Left lobe of liver (tissue), 2 donors: ENCODE data around the gene OSBPL10. TPM values are rescaled to one million over a fixed set of nuclear protein-coding genes. Genes with fewer than 3 reads are reported as not detected.
"Not testable (repeated sequence)": the region's sequence is repeated elsewhere in the genome, so short reads cannot be mapped to it uniquely, and the experiment has no call there.

Source experiments
- ATAC-seq: fragments of 200-7000 bp; cut with Tn5 transposase; one replicate; pipeline ENCODE4 v1.9.1; 2020; ENCODE audit warnings: mild to moderate bottlenecking, moderate library complexity
- DNase-seq: peaks from one replicate; pipeline ENCODE4 v3.0.0-alpha.2; 2020; ENCODE audit warnings: low spot score
- total RNA-seq: library from RNA; stranded (reverse); gene quantifications from one replicate; pipeline ENCODE4 v1.2.1, GENCODE V29; 2021
- donor health status: DM: no; HTN: no; CAD: no; lungs with moderate emphysema.
- donor health status: DM: no; HTN: yes; CAD: no.

Gene OSBPL10
- total RNA-seq, 1 donor from 2014 or later: 3.2 TPM

DNA sequence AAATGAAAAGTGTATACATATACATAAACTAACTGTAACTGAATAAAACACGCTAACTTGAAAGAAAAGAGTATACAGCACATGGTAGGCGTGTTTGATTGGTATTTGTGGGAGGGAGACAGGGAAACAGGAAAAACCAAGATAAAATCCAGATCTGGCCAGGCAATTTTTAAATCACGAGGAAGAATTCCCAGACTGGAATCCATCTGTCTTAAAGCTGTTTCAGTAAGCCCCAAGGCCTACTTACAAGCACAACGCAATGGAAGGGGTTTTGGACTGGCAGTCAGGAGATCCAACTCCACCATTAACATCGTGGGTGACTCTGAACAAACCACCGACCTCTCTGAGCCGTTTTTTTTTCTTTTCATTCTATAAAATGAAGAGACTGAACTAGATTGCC lies 195.8 kb downstream of the OSBPL10 start:
- DNase-seq: no peak
- ATAC-seq: no peak

DNA sequence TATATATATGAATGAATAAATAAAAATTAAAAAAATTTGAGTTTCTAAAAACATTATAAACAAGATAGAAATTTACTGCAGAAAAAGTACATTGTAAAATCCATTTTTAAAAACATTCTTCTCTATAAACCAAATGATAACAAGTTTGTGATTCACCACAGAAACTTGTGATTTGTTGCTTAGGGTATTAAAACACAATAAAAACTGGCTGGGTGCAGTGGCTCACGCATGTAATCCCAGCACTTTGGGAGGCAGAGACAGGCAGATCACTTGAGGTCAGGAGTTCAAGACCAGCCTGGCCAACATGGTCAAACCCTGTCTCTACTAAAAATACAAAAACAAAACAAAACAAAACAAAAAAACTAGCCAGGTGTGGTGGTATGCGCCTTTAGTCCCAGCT lies 197.2 kb downstream of the OSBPL10 start:
- ATAC-seq: not testable (repeated sequence)

DNA sequence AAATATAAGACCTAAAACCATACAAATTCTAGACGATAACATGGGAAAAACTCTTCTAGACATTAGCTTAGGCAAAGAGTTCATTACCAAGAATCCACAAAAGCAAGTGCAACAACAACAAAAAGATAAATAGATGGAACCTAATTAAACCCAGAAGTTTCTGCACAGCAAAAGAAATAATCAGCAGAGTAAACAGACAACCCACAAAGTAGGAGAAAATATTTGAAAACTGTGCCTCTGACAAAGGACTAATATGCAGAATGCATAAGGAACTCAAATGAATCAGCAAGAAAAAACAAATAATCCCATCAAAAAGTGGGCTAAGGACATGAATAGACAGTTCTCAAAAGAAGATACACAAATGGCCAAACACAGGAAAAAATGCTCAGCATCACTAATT lies 198.8 kb downstream of the OSBPL10 start:
- not testable (repeated sequence) for DNase-seq, ATAC-seq

More for the DNA sequence above, 197.2 kb downstream of the OSBPL10 start:
- DNase-seq: not testable (repeated sequence)

DNA sequence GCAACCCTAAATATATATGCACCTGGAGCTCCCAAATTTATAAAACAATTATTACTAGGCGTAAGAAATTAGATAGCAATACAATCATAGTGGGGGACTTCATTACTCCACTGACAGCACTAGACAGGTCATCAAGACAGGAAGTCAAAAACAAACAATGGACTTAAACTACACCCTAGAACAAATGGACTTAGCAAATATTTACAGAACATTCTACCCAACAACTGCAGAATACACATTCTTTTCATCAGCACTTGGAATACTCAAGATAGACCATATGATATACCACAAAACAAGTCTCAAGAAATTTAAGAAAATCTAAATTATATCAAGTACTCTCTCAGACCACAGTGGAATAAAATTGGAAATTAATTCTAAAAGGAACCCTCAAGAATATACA lies 201.5 kb downstream of the OSBPL10 start:
- ATAC-seq: no peak
- DNase-seq: no peak

DNA sequence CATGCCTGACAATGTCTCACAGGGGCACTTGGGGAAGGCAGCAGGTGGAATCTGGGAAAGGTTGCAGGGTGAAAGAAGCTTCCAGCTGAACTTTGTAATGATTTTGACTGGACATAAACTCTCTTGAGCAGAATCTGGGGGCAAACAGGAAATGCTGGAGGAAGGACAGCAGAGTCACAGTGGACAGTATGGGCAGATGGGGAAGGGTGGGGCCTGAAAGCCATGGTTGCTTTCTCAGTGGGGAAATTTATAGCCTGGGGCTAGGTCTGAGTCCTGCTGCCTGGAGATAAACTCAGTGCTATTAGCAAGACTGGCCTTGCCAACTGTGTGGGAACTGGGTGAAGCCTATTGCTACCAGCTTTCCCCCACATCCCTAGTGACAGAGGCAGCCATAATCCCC lies 203.2 kb downstream of the OSBPL10 start:
- DNase-seq (no peak), ATAC-seq (no peak)

DNA sequence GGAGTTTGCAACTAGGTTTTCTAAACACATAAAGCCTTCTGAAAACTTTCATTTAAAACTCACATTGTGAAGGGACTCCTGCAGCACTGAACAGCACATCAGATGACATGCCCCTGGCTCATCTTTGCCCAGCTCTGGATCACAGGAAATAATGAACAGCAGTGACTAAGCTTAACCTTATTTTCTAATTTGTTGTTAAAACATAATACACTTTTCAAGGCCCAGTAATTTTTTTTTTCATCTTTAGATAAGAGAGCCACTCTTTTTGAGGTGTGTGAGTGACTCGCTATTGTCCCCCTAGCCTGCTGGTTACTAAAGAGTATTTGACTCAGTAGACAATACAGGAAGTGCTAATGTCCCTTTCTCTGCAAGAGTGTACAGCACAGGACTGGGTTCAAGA lies 204.0 kb downstream of the OSBPL10 start:
- DNase-seq (no peak), ATAC-seq (no peak)

DNA sequence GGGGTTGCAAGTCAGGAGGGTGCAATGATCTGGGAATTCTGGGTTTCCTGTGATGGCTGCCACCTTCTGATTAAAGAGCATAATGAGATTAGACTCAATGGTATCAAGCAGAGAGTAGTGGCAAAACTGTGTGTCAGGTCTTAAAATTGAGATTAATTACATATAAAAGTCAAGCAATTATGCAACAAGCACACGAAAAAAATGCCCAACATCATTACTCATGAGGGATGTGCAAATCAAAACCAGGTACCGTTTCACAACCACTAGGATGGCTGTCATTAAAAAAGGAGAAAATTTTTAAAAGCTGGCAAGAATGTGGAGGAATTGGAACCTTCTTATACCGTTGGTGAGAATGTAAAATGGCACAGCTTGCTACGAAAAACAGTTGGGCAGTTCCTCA lies 205.0 kb downstream of the OSBPL10 start:
- DNase-seq: no peak
- no peak for ATAC-seq

DNA sequence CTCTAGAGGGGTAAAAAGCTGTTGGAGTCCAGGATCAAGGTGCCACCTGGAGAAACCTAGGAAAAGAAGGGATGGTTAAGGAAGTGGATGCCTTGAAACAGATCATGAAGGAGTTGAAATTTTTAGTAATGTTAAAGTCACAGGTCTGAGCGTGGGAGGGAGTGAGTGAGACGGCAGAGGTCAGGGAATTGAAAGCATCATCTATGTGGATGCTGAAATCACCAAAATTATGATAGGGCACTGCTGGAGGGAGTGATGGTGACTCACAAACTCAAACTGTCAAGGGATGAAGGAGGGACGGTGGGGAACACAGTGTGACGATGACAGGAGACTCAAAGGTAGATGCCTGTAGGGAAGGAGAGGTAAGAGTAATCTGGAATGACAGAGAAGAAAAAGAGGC lies 205.7 kb downstream of the OSBPL10 start:
- ATAC-seq: no peak
- no peak for DNase-seq

DNA sequence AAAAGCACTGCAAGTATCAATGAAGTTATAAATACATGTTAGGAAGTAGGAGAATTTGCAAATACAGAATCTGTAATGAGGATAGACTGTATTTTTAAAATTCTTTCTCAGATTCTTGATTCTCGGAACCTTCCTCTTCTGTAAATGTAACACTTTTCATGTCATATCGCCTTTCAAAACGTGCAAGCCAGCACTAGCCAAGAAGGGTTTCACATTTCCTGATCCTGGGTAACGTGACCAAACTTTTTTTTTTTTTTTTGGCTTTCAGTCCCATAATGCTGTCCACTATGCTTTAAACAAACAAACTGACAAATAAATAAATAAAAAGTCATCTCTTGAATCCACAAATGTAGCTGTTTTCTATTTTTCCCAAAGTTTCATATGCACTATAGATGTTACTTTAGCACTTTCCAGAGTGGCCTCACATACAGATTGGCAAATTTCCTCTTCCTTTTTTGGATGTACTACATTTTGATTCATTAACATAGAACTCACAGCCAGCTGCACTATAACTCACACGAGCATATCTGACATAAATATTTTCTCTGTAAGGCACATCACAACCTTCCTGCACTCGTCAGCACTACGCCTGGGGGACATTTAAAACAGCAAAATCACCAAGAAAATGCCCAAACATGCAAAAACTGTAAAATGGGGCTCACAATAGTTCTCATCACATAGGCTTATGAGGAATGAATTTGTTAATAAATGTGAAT lies 208.1 kb downstream of the OSBPL10 start:
- no peak for DNase-seq

DNA sequence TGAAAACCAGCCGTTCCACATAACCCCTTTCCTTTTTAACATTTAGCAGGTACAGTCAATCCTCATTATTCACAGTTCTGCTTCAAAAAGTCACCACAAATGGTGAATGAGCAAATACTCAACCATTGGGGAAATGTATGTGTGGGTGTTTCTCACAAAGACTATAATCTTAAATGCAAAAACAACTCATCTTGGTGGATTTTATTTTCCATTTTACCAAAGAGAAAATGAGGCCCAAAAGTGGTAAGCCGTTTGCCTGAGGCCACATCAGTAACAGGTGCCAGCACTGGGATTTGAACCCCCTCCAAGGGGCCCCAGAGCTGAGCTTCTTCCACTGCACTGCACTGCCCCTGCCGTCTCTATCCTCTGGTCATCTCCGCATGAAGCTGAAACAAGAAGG lies 208.8 kb downstream of the OSBPL10 start:
- no peak for DNase-seq
- ATAC-seq: no peak

More for the DNA sequence above, 208.1 kb downstream of the OSBPL10 start:
- ATAC-seq: no peak

DNA sequence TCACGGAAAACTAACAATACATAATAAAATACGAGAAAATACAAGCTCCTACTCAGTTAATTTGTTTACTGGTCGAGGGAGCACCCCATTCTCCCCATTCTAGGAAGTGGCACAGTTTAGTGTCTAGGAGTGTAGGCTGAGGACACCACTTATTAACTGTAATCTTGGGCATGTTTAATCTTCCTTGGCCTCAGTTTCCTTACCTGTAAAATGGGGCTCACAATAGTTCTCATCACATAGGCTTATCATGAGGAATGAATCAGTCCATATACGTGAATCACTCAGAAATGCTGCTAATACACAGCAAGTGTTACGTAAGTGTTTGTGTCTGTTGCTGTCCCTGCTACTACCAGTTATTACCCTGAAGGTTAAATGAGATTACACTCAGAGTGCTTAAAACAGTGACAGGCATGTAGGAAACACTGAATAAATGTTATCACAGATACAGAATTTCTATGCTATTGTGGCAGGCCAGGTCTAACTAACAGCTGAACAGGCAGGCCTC lies 210.2 kb downstream of the OSBPL10 start:
- DNase-seq (no peak), ATAC-seq (no peak)

DNA sequence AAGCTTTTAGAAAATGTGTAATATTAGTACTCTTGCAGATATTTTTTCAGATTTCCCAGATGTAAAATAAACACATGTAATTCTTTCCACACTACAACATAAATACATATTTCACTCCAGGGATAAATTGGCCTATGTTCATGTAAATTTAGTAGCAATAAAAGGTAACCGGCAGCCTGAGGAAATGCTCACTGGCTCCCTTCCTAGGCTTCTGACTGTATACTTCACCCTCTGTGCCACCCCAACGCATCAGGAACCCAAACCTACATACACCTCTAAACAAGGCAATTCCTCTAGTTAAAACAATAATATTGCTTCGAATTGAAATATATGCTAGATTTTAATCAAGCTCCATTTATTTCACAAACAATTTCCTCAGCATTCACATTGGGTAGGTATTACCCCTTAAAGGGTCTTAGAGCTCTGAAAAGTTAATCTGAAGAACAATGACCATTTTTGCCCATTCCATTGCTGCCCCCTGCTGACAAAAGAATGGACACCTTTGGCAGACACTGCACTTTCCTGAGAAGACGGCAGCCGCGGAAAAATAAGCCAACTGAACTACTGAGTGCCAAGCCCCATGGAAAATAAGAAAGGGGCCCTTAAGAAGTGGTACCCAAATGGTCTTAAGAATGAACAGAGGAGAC lies 212.5 kb downstream of the OSBPL10 start:
- DNase-seq: peak; percentile 59
- peak; percentile 88 for ATAC-seq

DNA sequence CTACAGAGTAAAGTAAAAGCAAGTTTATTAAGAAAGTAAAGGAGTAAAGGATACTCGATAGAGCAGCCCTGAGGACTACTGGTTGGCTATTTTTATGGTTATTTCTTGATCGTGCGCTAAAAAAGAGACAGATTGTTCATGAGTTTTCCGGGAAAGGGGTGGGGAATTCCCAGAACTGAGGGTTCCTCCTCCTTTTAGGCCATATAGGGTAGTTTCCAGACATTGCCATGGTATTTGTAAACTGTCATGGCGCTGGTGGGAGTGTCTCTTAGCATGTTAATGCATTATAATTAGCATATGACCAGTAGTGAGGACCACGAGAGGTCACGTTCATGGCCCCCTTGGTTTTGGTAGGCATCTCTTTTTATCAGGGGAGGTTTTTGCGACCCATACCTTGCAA lies 213.1 kb downstream of the OSBPL10 start:
- ATAC-seq (no peak), DNase-seq (no peak)

DNA sequence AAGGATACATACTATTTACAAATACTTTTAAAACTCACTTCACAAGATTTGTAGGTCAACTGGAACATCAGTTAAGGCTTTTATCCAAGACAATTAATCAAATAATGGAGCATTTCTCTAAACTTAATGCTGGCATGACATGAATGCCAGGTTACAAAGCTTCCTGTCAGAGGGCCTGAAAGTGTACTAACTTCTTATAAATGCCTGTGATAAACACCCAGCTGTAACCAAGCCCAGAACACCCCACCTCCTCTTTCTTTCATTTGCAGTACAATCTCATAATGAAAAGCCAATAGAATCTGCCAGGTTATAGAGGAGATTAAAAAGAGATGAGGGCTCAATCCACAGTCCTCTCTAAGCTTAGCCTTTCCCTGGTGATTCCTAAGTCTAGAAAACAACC lies 214.4 kb downstream of the OSBPL10 start:
- no peak for DNase-seq

DNA sequence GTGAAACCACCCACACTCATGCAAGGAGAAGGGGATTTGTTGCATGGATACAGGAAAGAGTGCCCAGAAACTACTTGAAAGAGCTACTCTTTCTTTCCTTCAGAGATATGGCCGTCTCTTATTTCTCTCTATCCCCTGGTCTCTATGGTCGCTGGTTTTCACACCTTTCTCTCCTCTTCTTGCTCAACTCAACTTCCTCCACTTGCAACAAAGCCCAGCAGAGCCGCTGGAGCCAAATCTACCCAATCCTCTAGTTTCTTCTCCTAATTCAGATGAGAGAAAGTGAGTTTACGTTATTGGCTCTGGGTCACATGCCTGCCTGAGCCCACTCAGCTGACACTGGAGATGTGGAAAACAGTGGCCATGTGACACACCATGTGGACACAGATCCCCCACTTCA lies 215.2 kb downstream of the OSBPL10 start:
- ATAC-seq (no peak), DNase-seq (no peak)

More for the DNA sequence above, 214.4 kb downstream of the OSBPL10 start:
- ATAC-seq: no peak

DNA sequence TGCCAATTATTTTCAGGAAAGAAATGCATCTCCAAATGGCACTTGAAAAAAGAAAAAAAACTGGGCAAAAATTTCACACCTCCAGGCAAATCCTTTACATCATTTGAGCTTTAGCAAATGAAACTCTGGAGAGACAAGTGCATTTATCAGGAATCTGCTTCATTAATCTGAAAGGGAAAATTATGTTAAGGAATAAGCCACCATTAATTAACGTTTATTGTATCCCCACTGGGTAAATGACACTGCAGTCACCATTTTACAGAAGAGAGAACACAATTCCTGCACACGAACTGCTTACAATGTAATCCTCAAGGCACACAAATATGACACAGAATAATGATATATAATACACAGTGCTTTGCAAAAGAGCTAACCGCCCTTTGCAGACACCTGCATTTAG lies 217.3 kb downstream of the OSBPL10 start:
- ATAC-seq (no peak), DNase-seq (no peak)

DNA sequence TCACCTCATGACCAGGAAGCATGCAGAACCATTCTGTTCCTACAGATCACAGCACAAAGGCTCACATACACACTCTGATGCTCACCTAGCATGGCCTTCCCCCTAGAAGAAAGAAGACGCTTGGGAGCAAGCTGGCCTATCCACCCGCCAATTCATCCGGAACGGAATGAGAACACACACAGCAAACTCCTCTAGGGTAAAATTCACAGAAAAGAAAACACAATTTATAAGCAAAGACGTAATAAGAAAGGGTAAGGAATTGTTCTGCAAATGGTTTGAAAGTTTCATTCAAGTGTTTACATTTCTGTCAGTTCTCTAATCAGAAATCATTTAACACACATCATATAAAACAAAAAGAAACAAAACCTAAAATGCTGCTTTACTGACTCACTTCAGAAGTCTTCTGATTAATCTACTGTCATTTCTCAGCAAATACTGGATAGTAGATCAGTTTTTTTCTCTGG lies 218.1 kb downstream of the OSBPL10 start:
- DNase-seq (no peak), ATAC-seq (no peak)

DNA sequence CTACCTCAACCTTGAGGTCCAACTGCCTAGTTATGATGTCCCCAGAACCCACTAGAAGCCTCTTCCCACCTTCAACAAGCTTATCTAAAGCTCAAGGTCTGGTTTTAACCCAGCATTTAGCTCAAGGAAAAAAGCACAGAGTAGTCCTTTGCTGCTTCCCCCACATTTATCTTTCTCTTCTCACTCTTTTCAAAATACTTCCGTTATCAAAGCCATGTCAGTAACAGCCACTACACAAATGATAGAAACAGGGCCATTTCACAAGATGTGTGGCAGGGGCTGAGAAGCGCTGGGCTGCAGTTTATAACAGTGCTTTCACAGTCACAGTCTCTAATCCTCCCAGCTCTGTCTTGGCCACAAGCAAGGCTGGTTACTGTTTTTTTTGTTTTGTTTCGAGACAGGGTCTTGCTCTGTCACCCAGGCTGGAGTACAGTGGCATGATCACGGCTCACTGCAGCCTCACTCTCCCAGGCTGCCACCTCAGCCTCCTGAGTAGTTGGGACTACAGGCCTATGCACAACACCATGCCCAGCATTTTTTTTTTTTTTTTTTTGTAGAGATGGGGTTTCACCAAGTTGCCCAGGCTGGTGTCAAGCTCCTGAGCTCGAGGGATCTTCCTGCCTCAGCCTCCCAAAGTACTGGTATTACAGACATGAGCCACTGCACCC lies 218.8 kb downstream of the OSBPL10 start:
- ATAC-seq (no peak), DNase-seq (no peak)

DNA sequence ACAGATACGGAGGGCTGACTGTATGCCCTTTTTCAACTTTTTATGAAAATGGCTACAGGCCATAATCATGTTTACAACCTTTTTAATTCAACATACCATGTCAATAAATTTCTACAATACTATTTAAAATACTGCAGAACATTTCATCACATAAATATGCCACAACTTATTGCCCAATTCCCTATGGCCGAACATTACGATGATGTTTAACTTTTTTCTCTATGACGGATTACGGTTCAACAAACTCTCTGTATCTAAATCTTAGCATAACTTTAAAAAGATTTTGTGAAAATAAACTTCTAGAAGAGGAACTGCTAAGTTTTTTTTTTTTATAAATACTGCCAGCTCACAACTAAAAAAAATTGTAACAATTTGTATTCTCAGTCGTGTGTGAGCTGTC lies 220.4 kb downstream of the OSBPL10 start:
- DNase-seq (no peak), ATAC-seq (no peak)

DNA sequence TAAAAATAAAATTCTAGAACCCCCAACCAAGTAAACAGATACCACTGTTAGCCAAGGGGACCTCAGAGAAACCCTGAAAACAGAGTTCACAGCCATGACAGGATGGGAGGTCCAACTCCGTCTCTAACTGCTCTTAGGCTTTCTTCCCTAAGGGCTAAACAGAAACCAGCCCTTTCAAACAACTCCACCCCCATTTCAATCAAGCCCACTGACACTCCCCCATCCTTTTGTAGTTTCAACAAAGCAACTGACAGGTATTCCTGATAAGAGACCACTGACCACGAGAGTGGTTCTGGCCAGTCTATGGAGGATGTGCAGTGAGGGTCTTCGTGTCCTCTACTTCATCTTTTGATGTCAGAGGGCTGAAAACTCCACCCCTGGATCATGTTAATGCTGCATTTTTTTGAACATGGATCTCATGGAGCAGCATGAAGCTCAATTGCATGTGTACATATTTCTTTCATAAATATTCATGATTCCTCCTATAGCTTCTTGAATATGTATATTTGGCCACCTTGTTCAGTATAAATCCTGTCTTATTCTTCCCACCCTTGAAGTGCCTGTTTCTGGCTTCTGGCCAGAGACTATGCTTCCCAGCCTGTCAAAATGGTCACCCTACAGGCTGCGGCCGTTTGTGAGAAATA lies 222.6 kb downstream of the OSBPL10 start:
- DNase-seq (no peak), ATAC-seq (no peak)

DNA sequence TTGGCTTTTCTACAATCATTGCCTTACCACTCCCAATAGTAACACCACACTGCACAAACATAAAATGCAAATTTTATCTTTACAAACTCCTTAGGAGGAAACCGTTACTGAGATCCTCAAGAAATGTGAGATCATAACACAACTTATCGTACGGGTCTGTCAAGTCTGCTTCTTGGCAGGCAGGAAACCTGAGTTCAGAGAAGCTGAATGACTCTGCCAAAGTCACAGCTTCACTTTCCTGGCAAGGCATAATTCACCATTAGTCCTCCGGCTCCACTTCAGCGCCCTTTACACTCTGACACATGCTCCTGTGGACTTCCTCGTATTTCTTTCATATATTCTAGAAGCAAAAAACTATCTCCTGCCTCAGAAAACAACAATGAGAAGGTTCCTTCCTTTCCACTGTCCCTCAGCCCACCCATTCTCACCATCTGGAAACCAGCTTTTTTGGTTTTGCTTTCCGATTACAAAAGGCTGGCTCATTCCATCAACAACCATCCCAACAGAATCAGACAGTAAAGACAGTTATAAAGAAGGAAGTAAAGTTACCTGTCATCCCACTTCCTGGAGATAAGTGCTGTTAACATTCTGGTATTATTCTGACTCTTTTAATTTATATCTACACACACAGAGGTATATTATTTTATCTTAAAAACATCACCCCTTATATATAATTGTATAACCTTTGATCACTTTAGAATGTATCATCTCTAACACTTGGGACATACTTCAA lies 225.0 kb downstream of the OSBPL10 start:
- DNase-seq (no peak), ATAC-seq (no peak)
